HepG2 (cell line): ENCODE measurements around the gene SRP68. TPM values are rescaled to one million over a fixed set of nuclear protein-coding genes. Genes with fewer than 3 reads are reported as not detected.
A peak's percentile ranks its signal among the peaks of the same experiment; 100 is the strongest.

ENCODE experiments used
- BRCA1 ChIP-seq: sonication (generic); formaldehyde crosslinking; IDR thresholded peaks from 2 replicates; pipeline ENCODE4 v1.4.0; 2020; ENCODE audit warnings: missing genetic modification reagents
- DNMT3B ChIP-seq: conservative IDR thresholded peaks from 2 replicates; pipeline ENCODE4 v1.6.1; 2016; ENCODE audit warnings: missing biosample characterization, control low read depth
- DRAP1 ChIP-seq: IDR thresholded peaks from 2 replicates; pipeline ENCODE4 v1.6.1; 2016; ENCODE audit warnings: missing genetic modification reagents, missing compliant biosample characterization
- GATAD1 ChIP-seq: IDR thresholded peaks from 2 replicates; pipeline ENCODE4 v1.6.1; 2016; ENCODE audit warnings: missing genetic modification reagents, missing compliant biosample characterization
- HMG20A ChIP-seq: IDR thresholded peaks from 2 replicates; pipeline ENCODE4 v1.6.1; 2016; ENCODE audit warnings: borderline replicate concordance
- MLX ChIP-seq: IDR thresholded peaks from 2 replicates; pipeline ENCODE4 v1.6.1; 2016
- PRMT3 ChIP-seq: sonication (generic); formaldehyde crosslinking; IDR thresholded peaks from 2 replicates; pipeline ENCODE4 v1.8.1; 2022; ENCODE audit warnings: low read depth, mild to moderate bottlenecking, moderate library complexity, missing genetic modification reagents, borderline replicate concordance
- RFXANK ChIP-seq: IDR thresholded peaks from 2 replicates; pipeline ENCODE4 v1.6.1; 2016
- RFXAP ChIP-seq: sonication (generic); formaldehyde crosslinking; IDR thresholded peaks from 2 replicates; pipeline ENCODE4 v1.4.0; 2020; ENCODE audit warnings: missing genetic modification reagents, borderline replicate concordance
- RNF2 ChIP-seq: fragments of 450-650 bp; conservative IDR thresholded peaks from 2 replicates; pipeline ENCODE4 v1.6.1; 2016; ENCODE audit warnings: low read depth
- SP2 ChIP-seq: sonication (generic); formaldehyde crosslinking; IDR thresholded peaks from 2 replicates; pipeline ENCODE4 v1.5.1; 2020; ENCODE audit warnings: mild to moderate bottlenecking, missing genetic modification reagents
- STAG1 ChIP-seq: sonication (generic); formaldehyde crosslinking; IDR thresholded peaks from 2 replicates; pipeline ENCODE4 v1.4.0; 2020; ENCODE audit warnings: missing genetic modification reagents
- ZNF18 ChIP-seq: sonication (generic); formaldehyde crosslinking; IDR thresholded peaks from 2 replicates; pipeline ENCODE4 v1.8.0; 2022; ENCODE audit warnings: mild to moderate bottlenecking, missing genetic modification reagents; ENCODE audit not compliant: insufficient replicate concordance
- ZNF318 ChIP-seq: sonication (generic); formaldehyde crosslinking; IDR thresholded peaks from 2 replicates; pipeline ENCODE4 v1.4.0; 2020; ENCODE audit warnings: mild to moderate bottlenecking, missing genetic modification reagents
- ZNF615 ChIP-seq: sonication (generic); formaldehyde crosslinking; IDR thresholded peaks from 2 replicates; pipeline ENCODE4 v1.5.0; 2020; ENCODE audit warnings: mild to moderate bottlenecking, missing genetic modification reagents, borderline replicate concordance
- ZNF7 ChIP-seq: IDR thresholded peaks from 2 replicates; pipeline ENCODE4 v1.6.1; 2016; ENCODE audit warnings: missing biosample characterization, missing genetic modification reagents
- ZNF749 ChIP-seq: sonication (generic); formaldehyde crosslinking; IDR thresholded peaks from 2 replicates; pipeline ENCODE4 v1.8.0; 2022; ENCODE audit warnings: mild to moderate bottlenecking, missing genetic modification reagents, moderate library complexity, borderline replicate concordance
- ZNF891 ChIP-seq: sonication (generic); formaldehyde crosslinking; IDR thresholded peaks from 2 replicates; pipeline ENCODE4 v1.5.0; 2020; ENCODE audit warnings: mild to moderate bottlenecking, missing genetic modification reagents
- polyA plus RNA-seq, 8 experiments: library from polyadenylated mRNA; depleted of rRNA in 3 of 8; stranded (reverse) in 7 of 8; unstranded in 1 of 8; fragments of >200 nt; fragmentation: Illumina TruSeq in 4 of 8; extraction: Trizol in 4 of 8; gene quantifications; 2 replicates each; pipeline versions ENCODE4 v1.2.1 to v1.2.3, GENCODE V29; 2011 to 2016; ENCODE audit warnings: low read depth in 4 of 8, missing spikeins in 1 of 8, mixed read lengths in 1 of 8; ENCODE audit not compliant: insufficient read depth in 1 of 8
- total RNA-seq, 5 experiments: library from RNA; depleted of rRNA; stranded (reverse); fragments of >200 nt; fragmentation: Illumina TruSeq; extraction: Trizol; gene quantifications; 2 replicates each; pipeline ENCODE4 v1.2.3, GENCODE V29; 2016; ENCODE audit warnings: low read depth in 1 of 5

Gene SRP68
- total and polyA plus RNA-seq, 2 of the 13 experiments (the other 11 are each of a cell fraction or from before 2014, with no cell fraction given) = 39.8 to 74.3 TPM

GRCh38 chr17:76000755-76001521 is 71.4 kb downstream of the SRP68 start, which contains the start of gene CDK3 (continued):
- TF ChIP-seq ZNF318 (CRISPR knock-in tag) = no peak
- TF ChIP-seq DNMT3B (CRISPR knock-in tag) = no peak
- no peak for TF ChIP-seq RNF2
- no peak for TF ChIP-seq PRMT3 (CRISPR knock-in tag)
- TF ChIP-seq ZNF7 (CRISPR knock-in tag) = no peak
- TF ChIP-seq SP2 (CRISPR knock-in tag) = no peak
- 0 out of 2 replicates have a peak, but pooled peaks have one; percentile 10 for TF ChIP-seq RFXAP (CRISPR knock-in tag)
- no peak for TF ChIP-seq GATAD1
- 0 out of 2 replicates have a peak, but pooled peaks have one; percentile 6 for TF ChIP-seq ZNF891 (CRISPR knock-in tag)
- no peak for TF ChIP-seq ZNF615 (CRISPR knock-in tag)
- TF ChIP-seq STAG1 (CRISPR knock-in tag) = no peak
- TF ChIP-seq DRAP1 (CRISPR knock-in tag) = peak; percentile 6; the same call in 1 of the 2 replicates
- TF ChIP-seq BRCA1 (CRISPR knock-in tag) = no peak
- TF ChIP-seq ZNF749 = no peak; the same call in 1 of the 2 replicates
- TF ChIP-seq RFXANK = no peak
- no peak for TF ChIP-seq ZNF18
- TF ChIP-seq HMG20A (CRISPR knock-in tag) = no peak
- TF ChIP-seq MLX (CRISPR knock-in tag) = 0 out of 2 replicates have a peak, but pooled peaks have one; percentile 2
